Activated CD4-positive, alpha-beta memory T cell treated with anti-CD3 and anti-CD28 coated beads, Interleukin-2, amount 10 ng/mL, durations not matched to agents 7 days and 5 days (primary cell): Measurements from ENCODE around the gene CACNB2. TPM values are rescaled to one million over a fixed set of nuclear protein-coding genes. Genes with fewer than 3 reads are reported as not detected.

Experiments used
- CTCF ChIA-PET: fragments of 350-600 bp; sonication (Branson Sonifier 250); formaldehyde crosslinking; loops from one replicate; lab custom pipeline; 2021; ENCODE audit warnings: antibody characterized with exemption, inconsistent platforms; lab: Charles Lee
- POLR2A ChIA-PET: fragments of 350-600 bp; sonication (Branson Sonifier 250); formaldehyde crosslinking; loops from one replicate; lab custom pipeline; 2021; ENCODE audit warnings: antibody characterized with exemption; lab: Charles Lee
- DNase-seq: peaks from one replicate; pipeline ENCODE4 v3.0.0-alpha.2; 2020
- H3K27ac Mint-ChIP-seq: one replicate; pipeline ENCODE4 v1.8.0; 2021; ENCODE audit warnings: mild to moderate bottlenecking, mixed read lengths
- H3K27me3 Mint-ChIP-seq: one replicate; pipeline ENCODE4 v1.8.0; 2021; ENCODE audit warnings: mixed read lengths
- H3K36me3 Mint-ChIP-seq: one replicate; pipeline ENCODE4 v1.8.0; 2021; ENCODE audit warnings: low read depth, mixed read lengths
- H3K4me1 Mint-ChIP-seq: one replicate; pipeline ENCODE4 v1.8.0; 2021; ENCODE audit warnings: mixed read lengths
- H3K4me3 Mint-ChIP-seq: one replicate; pipeline ENCODE4 v1.8.0; 2021; ENCODE audit warnings: mild to moderate bottlenecking, mixed read lengths
- H3K9me3 Mint-ChIP-seq: one replicate; pipeline ENCODE4 v1.8.0; 2021; ENCODE audit warnings: mixed read lengths
- total RNA-seq, 2 experiments: library from RNA; stranded (reverse); gene quantifications; one replicate each; pipeline ENCODE4 v1.2.3, GENCODE V29; 2021

CACNB2 gene
- total RNA-seq, 2 experiments from 2014 or later: not detected

DNA sequence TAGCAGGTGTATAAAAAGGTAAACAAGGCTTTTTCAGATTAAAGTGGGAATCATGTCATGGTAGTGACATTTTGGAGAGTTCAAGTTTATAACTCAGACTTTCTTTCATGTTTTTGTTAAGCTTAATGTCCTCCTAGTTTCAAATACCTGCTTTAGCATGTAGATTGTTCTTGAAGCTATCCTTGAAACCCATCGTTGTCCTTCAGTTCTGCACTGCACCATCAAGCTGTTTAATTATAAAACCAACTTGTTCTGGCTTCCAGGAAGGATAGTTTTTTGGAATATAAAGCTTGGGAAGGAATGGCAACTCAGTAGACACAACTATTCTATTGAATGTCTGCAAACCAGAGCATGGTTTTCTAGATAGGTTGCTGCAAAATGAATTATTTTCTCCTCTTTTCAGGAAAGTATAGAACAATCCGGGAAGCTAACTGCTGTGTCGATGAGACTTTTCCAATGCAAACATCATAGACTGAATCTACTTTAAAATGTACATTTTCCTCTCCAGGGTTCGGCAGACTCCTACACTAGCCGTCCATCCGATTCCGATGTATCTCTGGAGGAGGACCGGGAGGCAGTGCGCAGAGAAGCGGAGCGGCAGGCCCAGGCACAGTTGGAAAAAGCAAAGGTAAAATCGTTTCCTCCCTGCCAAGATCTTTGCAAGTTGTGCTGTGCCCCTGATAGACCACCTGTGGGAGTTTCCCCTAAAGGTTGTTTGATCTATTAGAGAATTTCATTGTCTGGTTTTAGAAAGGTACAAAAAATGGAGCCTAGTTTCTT lies 261.4 kb downstream of the CACNB2 start:
- POLR2A ChIA-PET: no interaction called here
- no peaks in the 10 kb centered on the region for H3K9me3 Mint-ChIP-seq
- peaks cover 18% of the 10 kb centered on the region for H3K27me3 Mint-ChIP-seq
- H3K27ac Mint-ChIP-seq: no peak overlapping the region
- CTCF ChIA-PET: no interaction called here
- H3K36me3 Mint-ChIP-seq: no peaks in the 10 kb centered on the region
- H3K4me1 Mint-ChIP-seq: peaks cover 5% of the 10 kb centered on the region
- no peak overlapping the region for H3K4me3 Mint-ChIP-seq
- no peak for DNase-seq

DNA sequence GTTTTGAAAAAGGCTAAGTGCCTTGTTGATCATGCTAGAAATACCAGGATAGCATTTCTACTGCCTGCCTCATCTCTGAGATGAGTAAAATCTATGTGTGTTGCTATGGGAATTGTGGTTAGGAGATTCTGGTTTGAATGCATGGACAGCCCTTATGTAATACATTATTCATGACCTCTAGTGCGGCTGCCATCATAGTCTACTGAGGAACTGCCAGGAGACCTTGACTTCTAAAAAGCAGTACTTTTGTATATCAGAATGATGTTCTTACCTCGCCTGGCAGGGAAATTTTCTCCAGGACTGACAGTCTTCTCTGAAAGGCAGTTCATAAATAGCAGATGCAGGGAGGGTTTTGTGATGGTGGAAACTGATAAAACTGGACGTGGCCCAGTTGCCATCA lies 262.6 kb downstream of the CACNB2 start:
- no peaks in the 10 kb centered on the region for H3K9me3 Mint-ChIP-seq
- peaks cover 18% of the 10 kb centered on the region for H3K27me3 Mint-ChIP-seq
- peaks cover 5% of the 10 kb centered on the region for H3K4me1 Mint-ChIP-seq
- H3K36me3 Mint-ChIP-seq: no peaks in the 10 kb centered on the region
- ChIA-PET POLR2A (no interaction called here), CTCF (no interaction called here)
- no peak for DNase-seq
- no peak overlapping the region for H3K4me3 Mint-ChIP-seq
- H3K27ac Mint-ChIP-seq: no peak overlapping the region

DNA sequence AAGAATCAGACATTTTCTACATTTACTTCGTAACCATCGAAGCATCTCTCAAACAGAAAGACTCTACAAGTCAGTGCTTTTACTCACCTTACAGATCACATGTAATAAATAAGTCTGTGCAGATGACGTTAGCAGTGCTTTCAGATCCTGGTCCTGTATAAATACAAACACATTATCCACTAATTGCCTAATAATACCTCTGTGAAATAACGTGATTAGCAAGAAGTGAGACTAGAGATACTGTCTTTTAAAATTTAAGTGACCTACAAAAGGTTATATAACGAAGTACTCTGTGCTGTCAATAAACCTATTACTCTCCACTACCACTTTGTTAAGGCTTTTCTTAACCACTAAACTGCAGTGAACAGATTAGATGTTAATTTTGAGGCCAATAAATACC lies 264.3 kb downstream of the CACNB2 start:
- peaks cover 5% of the 10 kb centered on the region for H3K4me1 Mint-ChIP-seq
- H3K27me3 Mint-ChIP-seq: peaks cover 18% of the 10 kb centered on the region
- DNase-seq: no peak
- no peak overlapping the region for H3K4me3 Mint-ChIP-seq
- no peaks in the 10 kb centered on the region for H3K9me3 Mint-ChIP-seq
- CTCF ChIA-PET: no interaction called here
- POLR2A ChIA-PET: no interaction called here
- no peak overlapping the region for H3K27ac Mint-ChIP-seq
- H3K36me3 Mint-ChIP-seq: no peaks in the 10 kb centered on the region

DNA sequence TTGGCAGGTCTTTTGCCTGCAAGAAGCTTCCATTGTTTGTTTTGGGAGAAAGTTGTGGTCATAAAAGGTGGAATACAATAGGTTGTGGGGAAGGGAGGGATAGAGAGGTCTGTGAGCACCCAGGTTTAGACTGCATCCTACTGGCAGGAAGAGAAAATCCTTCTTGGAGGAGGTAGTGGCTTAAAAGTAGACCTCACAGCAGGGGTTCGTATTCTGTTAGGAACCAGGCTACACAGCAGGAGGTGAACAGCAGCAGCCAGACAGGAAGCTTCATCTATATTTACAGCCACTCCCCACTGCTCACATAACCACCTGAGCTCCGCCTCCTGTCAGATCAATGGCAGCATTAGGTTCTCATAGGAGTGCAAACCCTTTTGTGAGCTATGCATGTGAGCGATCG lies 265.9 kb downstream of the CACNB2 start:
- Mint-ChIP-seq H3K4me1 (no peaks in the 10 kb centered on the region), H3K36me3 (no peaks in the 10 kb centered on the region), H3K4me3 (no peak overlapping the region), H3K9me3 (no peaks in the 10 kb centered on the region), H3K27me3 (peaks cover 9% of the 10 kb centered on the region), H3K27ac (no peak overlapping the region)
- DNase-seq: no peak
- ChIA-PET CTCF (no interaction called here), POLR2A (no interaction called here)

DNA sequence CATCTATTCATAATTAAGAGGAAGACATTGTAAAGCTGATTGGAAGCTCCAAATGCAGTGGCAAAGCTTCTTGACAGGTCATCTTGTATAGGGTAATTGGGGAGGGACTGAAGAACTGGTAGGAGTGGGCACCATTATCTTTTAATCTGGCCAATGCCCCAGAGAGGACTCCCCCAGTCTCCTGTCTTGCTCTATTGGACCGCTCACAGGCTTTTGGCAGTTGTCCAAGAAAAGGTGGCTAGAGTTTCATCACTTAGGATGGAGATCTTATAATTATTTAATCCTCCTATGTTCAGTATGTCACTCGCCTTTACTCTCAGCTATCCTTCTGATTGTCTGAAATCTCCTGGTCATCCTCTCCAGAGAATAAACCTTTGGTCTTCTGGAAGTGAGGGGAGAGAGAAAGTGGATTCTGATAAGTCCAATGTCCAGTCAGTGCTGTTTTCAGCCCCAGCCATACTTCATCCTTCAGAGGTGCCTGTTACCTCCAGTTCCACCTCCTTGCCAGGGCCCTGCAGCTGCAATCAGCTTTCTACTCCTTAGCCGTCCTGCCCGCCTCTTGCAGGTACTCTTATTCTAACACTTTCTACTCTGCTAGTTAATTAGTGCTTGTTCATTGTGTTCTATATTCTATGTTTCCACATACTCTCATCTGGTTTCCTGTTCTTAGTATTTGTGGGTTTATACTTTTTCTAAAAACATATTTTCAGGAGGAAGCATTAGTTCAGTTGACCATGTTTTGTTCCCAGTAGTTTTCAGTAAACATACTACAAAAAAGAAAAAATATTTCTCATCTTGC lies 269.6 kb downstream of the CACNB2 start:
- Mint-ChIP-seq H3K4me1 (no peaks in the 10 kb centered on the region), H3K27me3 (no peaks in the 10 kb centered on the region), H3K9me3 (no peaks in the 10 kb centered on the region), H3K27ac (no peak overlapping the region), H3K36me3 (no peaks in the 10 kb centered on the region), H3K4me3 (no peak overlapping the region)
- CTCF ChIA-PET: no interaction called here
- POLR2A ChIA-PET: no interaction called here
- DNase-seq: no peak

DNA sequence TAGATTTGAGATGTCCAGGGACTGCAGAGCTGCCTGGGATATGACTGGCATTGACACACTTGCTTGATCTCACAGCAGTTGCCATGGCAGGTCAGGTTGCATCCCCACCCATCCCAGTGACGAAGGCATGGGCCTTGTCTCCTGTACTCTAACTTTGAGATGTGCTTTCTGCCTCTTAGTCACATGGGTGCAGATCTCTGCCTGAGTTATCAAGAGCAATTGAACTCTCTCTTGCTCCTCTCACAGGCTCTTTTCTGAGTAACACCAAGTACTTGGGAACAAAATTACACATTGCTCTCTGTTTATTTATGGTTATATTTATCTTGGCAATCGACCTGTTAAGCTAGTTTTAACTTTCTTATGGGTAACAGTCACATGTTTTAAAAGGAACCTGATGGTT lies 273.8 kb downstream of the CACNB2 start:
- DNase-seq: no peak
- no peaks in the 10 kb centered on the region for H3K27me3 Mint-ChIP-seq
- CTCF ChIA-PET: no interaction called here
- peaks cover 6% of the 10 kb centered on the region for H3K9me3 Mint-ChIP-seq
- POLR2A ChIA-PET: no interaction called here
- H3K36me3 Mint-ChIP-seq: no peaks in the 10 kb centered on the region
- H3K4me1 Mint-ChIP-seq: no peaks in the 10 kb centered on the region
- H3K27ac Mint-ChIP-seq: no peak overlapping the region
- H3K4me3 Mint-ChIP-seq: no peak overlapping the region

DNA sequence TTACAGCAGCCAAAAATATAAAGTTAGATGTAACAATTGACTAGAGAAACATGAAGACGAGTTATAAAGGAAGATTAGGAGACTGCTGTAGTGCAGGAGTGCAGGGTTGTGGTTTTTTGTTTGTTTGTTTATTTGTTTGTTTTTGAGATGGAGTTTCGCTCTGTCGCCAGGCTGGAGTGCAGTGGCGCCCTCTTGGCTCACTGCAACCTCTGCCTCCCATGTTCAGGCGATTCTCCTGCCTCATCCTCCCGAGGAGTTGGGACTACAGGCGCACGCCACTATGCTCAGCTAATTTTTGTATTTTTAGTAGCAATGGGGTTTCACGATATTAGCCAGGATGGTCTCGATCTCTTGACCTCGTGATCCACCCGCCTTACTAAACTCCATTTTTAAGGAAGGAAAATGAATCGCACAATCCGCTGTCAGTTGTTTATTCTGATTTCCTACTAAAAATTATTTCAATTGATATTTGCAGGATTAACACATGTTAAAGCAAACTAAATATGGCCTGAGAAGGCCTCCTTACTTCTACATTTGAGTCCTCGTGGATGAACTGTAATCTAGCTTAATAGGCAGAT lies 277.8 kb downstream of the CACNB2 start:
- H3K36me3 Mint-ChIP-seq: no peaks in the 10 kb centered on the region
- ChIA-PET CTCF (no interaction called here), POLR2A (no interaction called here)
- H3K9me3 Mint-ChIP-seq: peaks cover 6% of the 10 kb centered on the region
- H3K4me3 Mint-ChIP-seq: no peak overlapping the region
- DNase-seq: no peak
- H3K27ac Mint-ChIP-seq: no peak overlapping the region
- no peaks in the 10 kb centered on the region for H3K4me1 Mint-ChIP-seq
- no peaks in the 10 kb centered on the region for H3K27me3 Mint-ChIP-seq

DNA sequence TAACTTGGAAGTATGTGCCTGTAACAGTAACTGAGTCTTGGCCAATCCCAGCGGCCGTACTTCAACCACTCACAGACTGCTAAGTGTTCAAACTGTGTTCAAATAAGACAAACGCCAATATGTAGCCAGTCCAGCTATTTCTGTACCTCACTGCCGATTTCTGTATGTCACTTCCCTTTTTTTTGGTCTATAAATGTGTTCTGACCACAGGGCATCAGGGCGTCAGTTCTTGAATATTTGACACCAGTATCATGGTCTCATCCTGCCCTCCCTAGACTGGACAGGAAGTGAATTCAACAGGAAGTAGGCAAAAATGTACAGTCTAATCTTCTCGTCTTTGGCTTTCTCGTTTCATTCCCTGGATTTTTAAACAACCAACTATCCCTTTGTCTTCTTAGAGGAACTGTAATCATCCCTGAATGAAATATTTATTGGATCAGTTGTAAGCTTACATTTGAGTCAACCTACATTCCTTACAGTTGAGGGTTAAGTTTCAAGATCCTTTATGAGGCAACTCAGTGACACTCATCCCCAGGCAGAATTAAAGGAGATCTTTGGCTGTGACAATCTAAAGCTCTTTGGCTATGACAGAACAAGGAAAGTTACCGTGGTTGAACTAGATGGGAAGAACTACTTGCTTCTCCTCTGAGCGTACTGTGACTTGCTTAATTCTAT lies 278.5 kb downstream of the CACNB2 start:
- CTCF ChIA-PET: no interaction called here
- no peaks in the 10 kb centered on the region for H3K27me3 Mint-ChIP-seq
- peaks cover 6% of the 10 kb centered on the region for H3K9me3 Mint-ChIP-seq
- H3K4me3 Mint-ChIP-seq: no peak overlapping the region
- no peaks in the 10 kb centered on the region for H3K4me1 Mint-ChIP-seq
- POLR2A ChIA-PET: no interaction called here
- no peaks in the 10 kb centered on the region for H3K36me3 Mint-ChIP-seq
- no peak for DNase-seq
- no peak overlapping the region for H3K27ac Mint-ChIP-seq

DNA sequence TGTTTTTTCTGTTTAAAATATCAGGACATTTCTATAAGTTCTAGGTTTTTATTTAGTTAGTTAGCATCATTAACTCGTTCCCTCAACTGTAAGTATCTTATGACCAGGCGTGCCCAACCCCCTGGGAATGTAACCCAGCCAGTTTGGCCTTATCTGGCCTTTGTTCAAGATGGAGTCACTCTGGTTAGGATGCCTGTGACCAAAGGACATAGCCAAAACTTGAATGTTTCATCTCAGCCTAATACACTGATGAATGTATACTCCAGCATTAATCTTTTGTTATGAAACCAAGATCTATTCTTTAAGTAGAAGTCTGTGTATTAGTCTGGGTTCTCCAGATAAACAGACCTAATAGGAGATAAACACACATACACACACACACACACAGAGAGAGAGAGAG lies 279.7 kb downstream of the CACNB2 start:
- CTCF ChIA-PET: no interaction called here

DNA sequence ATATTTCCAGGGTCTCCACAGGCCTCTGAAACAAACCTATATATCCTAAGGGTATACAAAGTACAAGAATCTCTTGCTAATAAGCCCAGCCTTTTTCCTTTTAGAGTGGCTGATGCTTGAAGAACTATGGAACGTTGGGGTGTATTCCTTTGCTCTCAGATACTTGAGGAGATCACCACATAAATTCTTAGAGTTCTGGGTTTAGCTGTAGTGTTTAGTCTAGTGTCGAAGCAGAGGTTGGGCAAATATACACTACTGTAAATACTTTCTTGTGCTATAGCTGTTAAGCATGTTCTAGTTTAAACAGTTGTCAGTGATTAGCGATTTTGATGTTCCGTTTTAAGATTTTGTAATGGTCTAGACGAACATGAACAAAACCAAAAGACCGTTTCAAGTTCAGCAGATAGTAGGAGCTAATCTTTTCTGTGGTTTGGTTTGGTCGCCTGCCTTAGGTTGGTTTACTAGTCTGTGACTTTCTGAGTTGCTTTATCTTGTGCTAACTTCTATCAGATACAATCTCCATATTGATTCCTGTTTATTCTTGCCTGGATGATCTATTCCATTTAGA lies 281.6 kb downstream of the CACNB2 start:
- POLR2A ChIA-PET: no interaction called here
- H3K36me3 Mint-ChIP-seq: no peaks in the 10 kb centered on the region
- no peak overlapping the region for H3K27ac Mint-ChIP-seq
- no peaks in the 10 kb centered on the region for H3K4me1 Mint-ChIP-seq
- DNase-seq: no peak
- H3K27me3 Mint-ChIP-seq: no peaks in the 10 kb centered on the region
- H3K9me3 Mint-ChIP-seq: peaks cover 3% of the 10 kb centered on the region
- H3K4me3 Mint-ChIP-seq: no peak overlapping the region
- CTCF ChIA-PET: no interaction called here

More for the DNA sequence above, 279.7 kb downstream of the CACNB2 start:
- Mint-ChIP-seq H3K36me3 (no peaks in the 10 kb centered on the region), H3K27me3 (no peaks in the 10 kb centered on the region), H3K27ac (no peak overlapping the region), H3K4me1 (no peaks in the 10 kb centered on the region), H3K9me3 (peaks cover 6% of the 10 kb centered on the region), H3K4me3 (no peak overlapping the region)
- POLR2A ChIA-PET: no interaction called here
- no peak for DNase-seq

DNA sequence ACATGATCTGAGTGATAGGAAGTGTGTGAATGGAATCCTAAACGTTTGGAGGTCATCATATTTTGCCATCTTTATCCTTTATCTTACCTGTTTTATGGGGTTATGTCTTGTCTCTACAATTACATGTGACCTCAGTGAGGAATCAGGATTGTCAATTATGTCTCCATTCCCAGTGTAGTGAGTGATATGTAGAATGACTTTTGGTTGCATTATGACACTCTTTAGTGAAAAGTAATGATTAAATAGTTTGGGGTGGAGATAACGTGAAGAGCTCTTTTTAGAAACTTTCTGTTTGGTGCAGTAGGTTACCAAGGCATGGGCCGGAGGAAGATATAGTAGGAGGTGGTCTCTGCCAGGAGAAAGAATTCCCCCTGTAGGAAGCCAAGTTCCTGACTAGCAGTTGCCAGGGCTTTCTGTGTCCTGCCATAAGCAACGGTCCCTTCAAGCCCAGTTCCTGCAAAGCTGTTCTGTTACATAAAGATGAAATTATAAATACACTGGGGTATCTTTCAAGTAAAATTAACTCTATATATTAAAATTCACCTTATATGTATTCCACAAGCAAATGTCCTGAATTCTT lies 282.9 kb downstream of the CACNB2 start:
- Mint-ChIP-seq H3K36me3 (no peaks in the 10 kb centered on the region), H3K4me1 (no peaks in the 10 kb centered on the region), H3K27me3 (no peaks in the 10 kb centered on the region), H3K4me3 (no peak overlapping the region), H3K9me3 (no peaks in the 10 kb centered on the region), H3K27ac (no peak overlapping the region)
- no peak for DNase-seq
- ChIA-PET CTCF (no interaction called here), POLR2A (no interaction called here)

DNA sequence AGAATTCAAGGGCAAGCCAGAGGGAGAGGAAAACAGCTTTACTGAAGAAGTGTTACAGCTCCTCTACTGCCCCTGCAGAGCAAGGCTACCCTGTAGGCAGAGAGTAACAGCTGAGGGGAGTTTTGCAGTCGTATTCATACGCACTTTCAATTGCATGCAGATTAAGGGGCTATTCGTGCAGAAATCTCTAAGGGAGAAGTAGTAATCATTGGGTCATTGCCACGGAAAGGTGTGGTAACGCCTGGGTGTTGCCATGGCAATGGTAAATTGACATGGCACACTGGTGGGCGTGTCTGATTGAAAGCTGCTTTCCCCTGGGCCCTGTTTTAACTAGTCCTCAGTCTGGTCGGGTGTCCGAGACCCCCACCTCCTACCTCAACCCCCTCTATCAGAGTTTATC lies 284.0 kb downstream of the CACNB2 start:
- H3K27me3 Mint-ChIP-seq: no peaks in the 10 kb centered on the region
- H3K4me3 Mint-ChIP-seq: no peak overlapping the region
- no peaks in the 10 kb centered on the region for H3K4me1 Mint-ChIP-seq
- no peak for DNase-seq
- no peaks in the 10 kb centered on the region for H3K9me3 Mint-ChIP-seq
- no peaks in the 10 kb centered on the region for H3K36me3 Mint-ChIP-seq
- CTCF ChIA-PET: no interaction called here
- H3K27ac Mint-ChIP-seq: no peak overlapping the region
- POLR2A ChIA-PET: no interaction called here

DNA sequence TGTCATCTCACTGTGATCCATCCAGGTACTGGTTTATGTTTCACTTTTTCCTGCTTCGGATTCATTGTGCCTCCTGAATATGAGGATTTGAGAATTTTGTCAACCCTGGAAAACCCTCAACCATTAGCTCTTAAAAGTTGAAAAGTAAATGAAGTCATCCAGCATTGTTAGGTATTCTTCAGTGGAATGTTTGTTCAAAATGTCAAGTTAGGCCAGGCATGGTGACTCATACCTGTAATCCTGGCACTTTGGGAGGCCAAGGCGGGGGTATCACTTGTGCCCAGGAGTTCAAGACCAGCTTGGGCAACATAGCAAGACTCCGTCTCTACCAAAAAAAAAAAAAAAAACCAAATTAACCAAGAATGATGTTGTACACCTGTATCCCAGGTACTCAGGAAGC lies 289.1 kb downstream of the CACNB2 start:
- H3K4me1 Mint-ChIP-seq: no peaks in the 10 kb centered on the region
- H3K9me3 Mint-ChIP-seq: no peaks in the 10 kb centered on the region
- no peaks in the 10 kb centered on the region for H3K36me3 Mint-ChIP-seq
- ChIA-PET POLR2A (no interaction called here), CTCF (no interaction called here)
- H3K27me3 Mint-ChIP-seq: no peaks in the 10 kb centered on the region
- no peak overlapping the region for H3K27ac Mint-ChIP-seq
- DNase-seq: no peak
- no peak overlapping the region for H3K4me3 Mint-ChIP-seq
